HEK293 (cell line): Measurements from ENCODE around the gene FOXE3.

ENCODE experiments used
- CTCF ChIP-seq: fragments of 450-650 bp; formaldehyde crosslinking; IDR thresholded peaks from 2 replicates; pipeline ENCODE4 v1.5.1; 2016; ENCODE audit warnings: missing biosample characterization, missing genetic modification characterization
- REST ChIP-seq: fragments of 450-650 bp; formaldehyde crosslinking; IDR thresholded peaks from 2 replicates; pipeline ENCODE4 v1.5.1; 2016; ENCODE audit warnings: missing biosample characterization, missing genetic modification characterization
- SP7 ChIP-seq: fragments of 450-650 bp; formaldehyde crosslinking; IDR thresholded peaks from 2 replicates; pipeline ENCODE4 v1.5.1; 2016; ENCODE audit warnings: missing biosample characterization, missing genetic modification characterization
- YY1 ChIP-seq: fragments of 450-650 bp; formaldehyde crosslinking; IDR thresholded peaks from 2 replicates; pipeline ENCODE4 v1.5.1; 2018; ENCODE audit warnings: missing biosample characterization, missing genetic modification characterization
- ZBTB10 ChIP-seq: fragments of 450-650 bp; formaldehyde crosslinking; IDR thresholded peaks from 2 replicates; pipeline ENCODE4 v1.5.1; 2016; ENCODE audit warnings: missing biosample characterization, missing genetic modification characterization
- ZNF140 ChIP-seq: fragments of 450-650 bp; formaldehyde crosslinking; IDR thresholded peaks from 2 replicates; pipeline ENCODE4 v1.5.1; 2016; ENCODE audit warnings: missing biosample characterization, missing genetic modification characterization
- ZNF280C ChIP-seq: fragments of 450-650 bp; formaldehyde crosslinking; IDR thresholded peaks from 2 replicates; pipeline ENCODE4 v1.5.1; 2016; ENCODE audit warnings: missing biosample characterization, missing genetic modification characterization
- ZNF302 ChIP-seq: fragments of 450-650 bp; formaldehyde crosslinking; IDR thresholded peaks from 2 replicates; pipeline ENCODE4 v1.5.1; 2016; ENCODE audit warnings: missing biosample characterization, missing genetic modification characterization, low read depth
- ZNF350 ChIP-seq: fragments of 450-650 bp; formaldehyde crosslinking; IDR thresholded peaks from 2 replicates; pipeline ENCODE4 v1.5.0; 2017; ENCODE audit warnings: missing biosample characterization, mild to moderate bottlenecking, missing genetic modification characterization
- ZNF670 ChIP-seq: fragments of 450-650 bp; formaldehyde crosslinking; IDR thresholded peaks from 2 replicates; pipeline ENCODE4 v1.5.1; 2016; ENCODE audit warnings: missing biosample characterization, missing genetic modification characterization, low read depth
- ZNF704 ChIP-seq: fragments of 450-650 bp; formaldehyde crosslinking; IDR thresholded peaks from 2 replicates; pipeline ENCODE4 v1.5.1; 2016; ENCODE audit warnings: missing biosample characterization, missing genetic modification characterization
- ZNF747 ChIP-seq: fragments of 450-650 bp; formaldehyde crosslinking; IDR thresholded peaks from 2 replicates; pipeline ENCODE4 v1.5.1; 2016; ENCODE audit warnings: missing biosample characterization, missing genetic modification characterization

- TF ChIP-seq ZBTB10 (tag by site-specific recombination) (no peak), ZNF670 (tag by site-specific recombination) (no peak), ZNF302 (no peak), ZNF747 (tag by site-specific recombination) (no peak), YY1 (tag by site-specific recombination) (no peak), CTCF (tag by site-specific recombination) (no peak), REST (tag by site-specific recombination) (no peak), ZNF280C (tag by site-specific recombination) (no peak), SP7 (tag by site-specific recombination) (no peak), ZNF140 (no peak), ZNF350 (no peak), ZNF704 (no peak)
Observed at GRCh38 chr1:47401761-47402160, 14.3 kb upstream of the FOXE3 start.
